Measurements from ENCODE around the gene SLC39A3.

SLC39A3 gene

DNA sequence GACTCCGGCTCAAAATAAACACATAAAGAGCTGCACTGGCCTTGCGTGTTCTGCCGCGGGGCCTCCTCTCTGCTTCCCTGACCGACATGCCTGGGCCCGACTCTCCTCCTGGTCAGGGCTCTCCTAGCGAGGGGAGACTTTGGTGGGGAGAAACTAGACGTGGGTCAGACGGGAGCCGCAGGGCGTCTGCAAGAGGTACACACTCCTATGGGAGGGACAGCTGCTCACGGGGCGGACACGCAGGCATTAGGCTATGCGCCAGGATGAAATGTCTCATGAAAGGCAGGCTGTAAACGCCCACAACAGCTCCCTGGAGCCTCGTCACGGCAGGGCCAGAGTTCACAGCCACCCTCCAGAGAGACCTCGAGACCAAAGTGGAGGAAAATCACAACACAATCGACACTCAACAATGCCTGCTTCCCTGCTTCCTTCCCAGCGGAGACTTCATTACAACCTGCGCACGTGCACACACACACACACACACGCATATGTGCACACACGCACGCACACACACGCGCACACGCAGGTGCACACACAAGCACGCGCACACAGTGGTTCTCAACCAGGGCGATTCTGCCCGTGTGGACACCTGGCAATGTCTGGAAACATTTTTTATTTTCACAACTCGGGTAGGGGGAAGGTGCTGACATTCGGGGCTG, 5.8 kb downstream of the SLC39A3 start:
- Histone ChIP-seq H3K27me3 (ENCODE audit: control insufficient read depth, low read length) (no peaks in the 10 kb centered on the region), H3K27ac (ENCODE audit: low read depth, low read length) (no peak overlapping the region), H3K79me2 (ENCODE audit: control insufficient read depth, low read length) (peaks cover 44% of the 10 kb centered on the region), H3K4me1 (ENCODE audit: control insufficient read depth, low read length) (peaks cover 12% of the 10 kb centered on the region), H3K9me3 (ENCODE audit: control insufficient read depth, insufficient read depth, low read length) (no peaks in the 10 kb centered on the region), H3K4me3 (ENCODE audit: low read length) (no peak overlapping the region), H3K36me3 (ENCODE audit: control insufficient read depth, low read length) (peaks cover 51% of the 10 kb centered on the region), H3K9me2 (replicated peaks; ENCODE audit: control insufficient read depth, low read length) (no peaks in the 10 kb centered on the region), H3K4me2 (ENCODE audit: low read length) (no peak overlapping the region), H3F3A (ENCODE audit: control insufficient read depth, insufficient read depth) (no peaks in the 10 kb centered on the region), H4K20me1 (ENCODE audit: control insufficient read depth, insufficient read depth, low read depth, low read length) (0 out of 2 replicates have a peak, but pooled peaks cover 4% of the 10 kb centered on the region)
- no peak for TF ChIP-seq EZH2phosphoT487 (IDR thresholded peaks at IDR 0.05; ENCODE audit: borderline replicate concordance, low read length)
- TF ChIP-seq, protein P1, sequence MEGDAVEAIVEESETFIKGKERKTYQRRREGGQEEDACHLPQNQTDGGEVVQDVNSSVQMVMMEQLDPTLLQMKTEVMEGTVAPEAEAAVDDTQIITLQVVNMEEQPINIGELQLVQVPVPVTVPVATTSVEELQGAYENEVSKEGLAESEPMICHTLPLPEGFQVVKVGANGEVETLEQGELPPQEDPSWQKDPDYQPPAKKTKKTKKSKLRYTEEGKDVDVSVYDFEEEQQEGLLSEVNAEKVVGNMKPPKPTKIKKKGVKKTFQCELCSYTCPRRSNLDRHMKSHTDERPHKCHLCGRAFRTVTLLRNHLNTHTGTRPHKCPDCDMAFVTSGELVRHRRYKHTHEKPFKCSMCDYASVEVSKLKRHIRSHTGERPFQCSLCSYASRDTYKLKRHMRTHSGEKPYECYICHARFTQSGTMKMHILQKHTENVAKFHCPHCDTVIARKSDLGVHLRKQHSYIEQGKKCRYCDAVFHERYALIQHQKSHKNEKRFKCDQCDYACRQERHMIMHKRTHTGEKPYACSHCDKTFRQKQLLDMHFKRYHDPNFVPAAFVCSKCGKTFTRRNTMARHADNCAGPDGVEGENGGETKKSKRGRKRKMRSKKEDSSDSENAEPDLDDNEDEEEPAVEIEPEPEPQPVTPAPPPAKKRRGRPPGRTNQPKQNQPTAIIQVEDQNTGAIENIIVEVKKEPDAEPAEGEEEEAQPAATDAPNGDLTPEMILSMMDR (IDR thresholded peaks at IDR 0.05; ENCODE audit: low read depth, low read length, poor library complexity, severe bottlenecking) = no peak

DNA sequence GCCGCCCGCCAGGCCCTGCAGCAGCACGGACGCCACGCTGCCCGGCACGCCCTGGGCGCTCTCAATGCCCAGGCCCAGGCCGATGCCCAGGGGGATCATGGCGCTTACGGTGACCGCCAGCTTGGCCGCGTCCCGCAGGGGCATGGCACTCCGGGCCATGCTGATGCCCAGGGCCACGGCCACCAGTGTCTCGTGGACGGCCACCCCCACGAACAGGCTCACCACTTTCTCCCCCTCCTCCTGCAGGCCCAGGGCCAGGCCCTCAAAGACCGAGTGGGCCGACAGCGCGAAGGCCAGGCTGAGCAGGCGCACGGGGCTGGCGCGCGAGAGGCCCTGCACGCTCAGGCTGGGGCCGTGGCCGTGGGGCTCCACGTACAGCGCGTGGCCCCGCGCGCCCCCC, 6.9 kb downstream of the SLC39A3 start:
- Histone ChIP-seq H3K4me1 (ENCODE audit: control insufficient read depth, low read length) (peaks cover 11% of the 10 kb centered on the region), H3K79me2 (ENCODE audit: control insufficient read depth, low read length) (peaks cover 37% of the 10 kb centered on the region), H4K20me1 (ENCODE audit: control insufficient read depth, insufficient read depth, low read depth, low read length) (0 out of 2 replicates have a peak, but pooled peaks cover 4% of the 10 kb centered on the region), H3K4me2 (ENCODE audit: low read length) (no peak overlapping the region), H3F3A (ENCODE audit: control insufficient read depth, insufficient read depth) (no peaks in the 10 kb centered on the region), H3K36me3 (ENCODE audit: control insufficient read depth, low read length) (peaks cover 47% of the 10 kb centered on the region), H3K4me3 (ENCODE audit: low read length) (no peak overlapping the region), H3K27me3 (ENCODE audit: control insufficient read depth, low read length) (no peaks in the 10 kb centered on the region), H3K9me3 (ENCODE audit: control insufficient read depth, insufficient read depth, low read length) (no peaks in the 10 kb centered on the region), H3K9me2 (replicated peaks; ENCODE audit: control insufficient read depth, low read length) (no peaks in the 10 kb centered on the region), H3K27ac (ENCODE audit: low read depth, low read length) (no peak overlapping the region)
- no peak for TF ChIP-seq EZH2phosphoT487 (IDR thresholded peaks at IDR 0.05; ENCODE audit: borderline replicate concordance, low read length)
- TF ChIP-seq, protein P1 (IDR thresholded peaks at IDR 0.05; ENCODE audit: low read depth, low read length, poor library complexity, severe bottlenecking) = no peak

DNA sequence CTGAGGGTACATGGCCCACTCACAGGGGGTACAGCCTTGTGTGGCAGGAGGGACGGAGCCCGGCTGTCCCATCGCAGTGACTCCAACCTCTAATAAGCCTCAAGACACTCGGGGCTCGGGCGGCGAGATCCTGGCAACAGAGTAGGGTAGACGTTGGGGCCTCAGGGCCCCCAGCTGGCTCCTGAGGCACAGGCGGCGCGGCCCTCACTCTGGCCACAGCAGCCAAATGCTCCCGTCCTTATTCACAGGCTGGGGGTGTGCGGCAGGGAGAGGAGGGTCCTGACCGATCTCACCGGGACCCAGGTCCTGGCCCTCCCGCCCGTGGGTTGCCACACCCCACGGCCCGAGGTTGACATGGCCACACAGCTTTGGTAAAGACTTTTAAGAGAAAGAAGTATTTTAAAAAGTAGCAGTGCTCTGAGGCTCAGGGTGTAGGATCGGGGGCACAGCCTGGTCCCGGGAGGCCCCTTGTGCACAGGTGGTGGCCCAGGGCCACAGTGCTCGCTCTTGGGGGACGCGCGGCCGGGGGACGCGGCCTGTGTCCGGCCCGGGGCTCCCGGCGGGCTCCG, 7.6 kb downstream of the SLC39A3 start:
- Histone ChIP-seq H3K27me3 (ENCODE audit: control insufficient read depth, low read length) (no peaks in the 10 kb centered on the region), H3K4me1 (ENCODE audit: control insufficient read depth, low read length) (peaks cover 11% of the 10 kb centered on the region), H4K20me1 (ENCODE audit: control insufficient read depth, insufficient read depth, low read depth, low read length) (0 out of 2 replicates have a peak, but pooled peaks cover 4% of the 10 kb centered on the region), H3K9me2 (replicated peaks; ENCODE audit: control insufficient read depth, low read length) (no peaks in the 10 kb centered on the region), H3K79me2 (ENCODE audit: control insufficient read depth, low read length) (peaks cover 33% of the 10 kb centered on the region), H3K36me3 (ENCODE audit: control insufficient read depth, low read length) (peaks cover 47% of the 10 kb centered on the region), H3K4me3 (ENCODE audit: low read length) (no peak overlapping the region), H3K4me2 (ENCODE audit: low read length) (no peak overlapping the region), H3K9me3 (ENCODE audit: control insufficient read depth, insufficient read depth, low read length) (no peaks in the 10 kb centered on the region), H3K27ac (ENCODE audit: low read depth, low read length) (no peak overlapping the region), H3F3A (ENCODE audit: control insufficient read depth, insufficient read depth) (no peaks in the 10 kb centered on the region)
- no peak for TF ChIP-seq EZH2phosphoT487 (IDR thresholded peaks at IDR 0.05; ENCODE audit: borderline replicate concordance, low read length)
- TF ChIP-seq, protein P1 (IDR thresholded peaks at IDR 0.05; ENCODE audit: low read depth, low read length, poor library complexity, severe bottlenecking) = no peak

Data from DOHH2 (cell line).